HepG2 (cell line): Measurements from ENCODE around the gene SLC12A9. TPM values are rescaled to one million over a fixed set of nuclear protein-coding genes. Genes with fewer than 3 reads are reported as not detected.

Experiments used
- ESRRA ChIP-seq: sonication (generic); formaldehyde crosslinking; IDR thresholded peaks from 2 replicates; pipeline ENCODE4 v1.5.1; 2020; ENCODE audit warnings: mild to moderate bottlenecking, low read depth, missing genetic modification reagents
- FIP1L1 ChIP-seq: fragments of 200-400 bp; formaldehyde crosslinking; IDR thresholded peaks from 2 replicates; pipeline ENCODE4 v1.6.1; 2018; ENCODE audit warnings: low read depth, mild to moderate bottlenecking, low read length, moderate library complexity, borderline replicate concordance; ENCODE audit not compliant: insufficient read depth
- KDM5A ChIP-seq: fragments of 200-600 bp; sonication (generic); IDR thresholded peaks from 2 replicates; pipeline ENCODE4 v1.7.0; 2018; ENCODE audit warnings: antibody characterized with exemption, mild to moderate bottlenecking, low read length, borderline replicate concordance
- MAZ ChIP-seq, 2 experiments: sonication (generic) in 1 of 2; formaldehyde crosslinking in 1 of 2; IDR thresholded peaks; 2 replicates each; pipeline versions ENCODE4 v1.5.0 to v1.6.1; 2012 to 2020; ENCODE audit warnings: low read depth in 2 of 2, mild to moderate bottlenecking in 2 of 2, borderline replicate concordance in 1 of 2, improper control_type of control experiment in 1 of 2, low read length in 1 of 2, missing genetic modification reagents in 1 of 2, moderate library complexity in 1 of 2
- NFKB2 ChIP-seq: sonication (generic); formaldehyde crosslinking; IDR thresholded peaks from 2 replicates; pipeline ENCODE4 v1.4.0; 2020; ENCODE audit warnings: missing genetic modification reagents, borderline replicate concordance
- NR2C2 ChIP-seq: sonication (generic); formaldehyde crosslinking; IDR thresholded peaks from 2 replicates; pipeline ENCODE4 v1.4.0; 2020; ENCODE audit warnings: missing genetic modification reagents, mild to moderate bottlenecking, moderate library complexity, borderline replicate concordance
- NRL ChIP-seq: sonication (generic); formaldehyde crosslinking; IDR thresholded peaks from 2 replicates; pipeline ENCODE4 v1.5.0; 2020; ENCODE audit warnings: missing genetic modification reagents, mild to moderate bottlenecking, moderate library complexity, borderline replicate concordance
- RELA ChIP-seq: sonication (generic); formaldehyde crosslinking; IDR thresholded peaks from 2 replicates; pipeline ENCODE4 v1.4.0; 2020; ENCODE audit warnings: missing genetic modification reagents
- RFX3 ChIP-seq: IDR thresholded peaks from 2 replicates; pipeline ENCODE4 v1.6.1; 2016; ENCODE audit warnings: missing biosample characterization, missing genetic modification reagents
- SAP130 ChIP-seq: IDR thresholded peaks from 2 replicates; pipeline ENCODE4 v1.6.1; 2016; ENCODE audit warnings: low read depth
- SIX4 ChIP-seq: sonication (generic); formaldehyde crosslinking; IDR thresholded peaks from 2 replicates; pipeline ENCODE4 v1.4.0; 2020; ENCODE audit warnings: missing genetic modification reagents
- SMC3 ChIP-seq: IDR thresholded peaks from 2 replicates; pipeline ENCODE4 v1.6.1; 2011; ENCODE audit warnings: low read length, improper control_type of control experiment
- TAF15 ChIP-seq: fragments of 200-400 bp; formaldehyde crosslinking; IDR thresholded peaks from one replicate; pipeline ENCODE4 v1.6.1; 2018; ENCODE audit warnings: mild to moderate bottlenecking, low read depth, low read length; ENCODE audit not compliant: poor library complexity, severe bottlenecking
- TGIF2 ChIP-seq: IDR thresholded peaks from 2 replicates; pipeline ENCODE4 v1.6.1; 2016; ENCODE audit warnings: control low read depth, missing compliant biosample characterization
- THAP9 ChIP-seq: sonication (generic); formaldehyde crosslinking; IDR thresholded peaks from 2 replicates; pipeline ENCODE4; 2020; ENCODE audit warnings: missing genetic modification reagents, mild to moderate bottlenecking, borderline replicate concordance
- ZBTB42 ChIP-seq: sonication (generic); formaldehyde crosslinking; IDR thresholded peaks from 2 replicates; pipeline ENCODE4 v1.5.0; 2020; ENCODE audit warnings: mild to moderate bottlenecking, missing genetic modification reagents
- ZNF17 ChIP-seq: sonication (generic); formaldehyde crosslinking; IDR thresholded peaks from 2 replicates; pipeline ENCODE4 v1.5.0; 2020; ENCODE audit warnings: mild to moderate bottlenecking, missing genetic modification reagents
- ZNF281 ChIP-seq: sonication (generic); formaldehyde crosslinking; IDR thresholded peaks from 2 replicates; pipeline ENCODE4 v1.4.0; 2020; ENCODE audit warnings: missing genetic modification reagents, borderline replicate concordance
- ZNF382 ChIP-seq: sonication (generic); formaldehyde crosslinking; IDR thresholded peaks from 2 replicates; pipeline ENCODE4 v1.5.0; 2020; ENCODE audit warnings: missing genetic modification reagents, mild to moderate bottlenecking, borderline replicate concordance
- ZNF432 ChIP-seq: sonication (generic); formaldehyde crosslinking; IDR thresholded peaks from 2 replicates; pipeline ENCODE4 v1.5.0; 2020; ENCODE audit warnings: missing genetic modification reagents, mild to moderate bottlenecking, borderline replicate concordance
- ZNF549 ChIP-seq: sonication (generic); formaldehyde crosslinking; IDR thresholded peaks from 2 replicates; pipeline ENCODE4 v1.5.0; 2020; ENCODE audit warnings: missing genetic modification reagents
- ZNF747 ChIP-seq: sonication (generic); formaldehyde crosslinking; IDR thresholded peaks from 2 replicates; pipeline ENCODE4 v1.8.1; 2023; ENCODE audit warnings: missing genetic modification reagents, mild to moderate bottlenecking, borderline replicate concordance
- polyA plus RNA-seq, 8 experiments: library from polyadenylated mRNA; depleted of rRNA in 3 of 8; stranded (reverse) in 7 of 8; unstranded in 1 of 8; fragments of >200 nt; fragmentation: Illumina TruSeq in 4 of 8; extraction: Trizol in 4 of 8; gene quantifications; 2 replicates each; pipeline versions ENCODE4 v1.2.1 to v1.2.3, GENCODE V29; 2011 to 2016; ENCODE audit warnings: low read depth in 4 of 8, missing spikeins in 1 of 8, mixed read lengths in 1 of 8; ENCODE audit not compliant: insufficient read depth in 1 of 8
- total RNA-seq, 5 experiments: library from RNA; depleted of rRNA; stranded (reverse); fragments of >200 nt; fragmentation: Illumina TruSeq; extraction: Trizol; gene quantifications; 2 replicates each; pipeline ENCODE4 v1.2.3, GENCODE V29; 2016; ENCODE audit warnings: low read depth in 1 of 5

SLC12A9 gene
- total and polyA plus RNA-seq, 2 of the 13 experiments (the other 11 are each of a cell fraction or from before 2014, with no cell fraction given) = 8.7 to 16.6 TPM

GRCh38 chr7:100827330-100828226 lies 24.9 kb upstream of the SLC12A9 start, which contains the start of gene EPHB4 (continued):
- TF ChIP-seq RELA (no peak), NFKB2 (CRISPR knock-in tag) (peak; percentile 36; the same call in 1 of the 2 replicates), MAZ (IDR thresholded peaks at IDR 0.05; ENCODE audit: borderline replicate concordance, low read depth, low read length) (peak; percentile 66; the same call in 1 of the 2 replicates), MAZ (CRISPR knock-in tag; IDR thresholded peaks at IDR 0.05; ENCODE audit: low read depth) (no peak), SIX4 (CRISPR knock-in tag) (peak; percentile 79; the same call in 1 of the 2 replicates), THAP9 (CRISPR knock-in tag) (peak; percentile 61; the same call in 1 of the 2 replicates), ZNF281 (peak; percentile 78; the same call in 1 of the 2 replicates), TGIF2 (CRISPR knock-in tag) (peak; percentile 18; the same call in 1 of the 2 replicates), KDM5A (peak; percentile 30; the same call in 1 of the 2 replicates), FIP1L1 (no peak), SAP130 (CRISPR knock-in tag) (peak; percentile 81), RFX3 (CRISPR knock-in tag) (no peak), NR2C2 (CRISPR knock-in tag) (no peak), ESRRA (CRISPR knock-in tag) (peak; percentile 67; the same call in 1 of the 2 replicates), ZNF549 (CRISPR knock-in tag) (no peak), NRL (peak; percentile 87), ZNF17 (CRISPR knock-in tag) (no peak), ZNF382 (CRISPR knock-in tag) (no peak), TAF15 (no peak), ZNF747 (CRISPR knock-in tag) (no peak), SMC3 (no peak; the same call in 1 of the 2 replicates), ZNF432 (CRISPR knock-in tag) (no peak), ZBTB42 (CRISPR knock-in tag) (peak; percentile 83; the same call in 1 of the 2 replicates)
